NCI-H748 treated with DMSO at 0.1 percent for 48 hours (cell line): ENCODE data around the gene ADGRF5.
A peak's percentile ranks its signal among the peaks of the same experiment; 100 is the strongest.

Experiments used
- DNase-seq: peaks from one replicate; lab custom pipeline; 2025; lab: John Stamatoyannopoulos, UW

ADGRF5 gene

DNA sequence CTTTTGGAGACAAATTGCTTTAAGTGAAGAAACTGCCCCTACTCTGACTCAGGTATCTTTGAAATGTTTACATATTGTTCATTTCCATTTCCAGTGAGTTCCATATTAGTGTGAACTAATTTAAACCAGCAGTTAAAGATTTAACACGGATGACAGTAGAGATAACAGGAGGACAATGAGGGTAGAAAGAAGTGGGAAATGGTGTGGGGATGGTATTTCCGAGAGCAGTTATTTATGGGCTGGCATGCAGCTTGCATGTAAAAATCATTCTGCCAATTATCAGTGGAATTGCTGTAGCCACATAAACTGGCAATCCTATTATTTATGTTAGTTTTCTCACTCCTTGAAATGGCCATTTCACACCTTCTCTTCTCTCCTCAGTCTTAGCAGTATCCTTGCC, 8.6 kb upstream of the ADGRF5 start:
- DNase-seq = no peak

DNA sequence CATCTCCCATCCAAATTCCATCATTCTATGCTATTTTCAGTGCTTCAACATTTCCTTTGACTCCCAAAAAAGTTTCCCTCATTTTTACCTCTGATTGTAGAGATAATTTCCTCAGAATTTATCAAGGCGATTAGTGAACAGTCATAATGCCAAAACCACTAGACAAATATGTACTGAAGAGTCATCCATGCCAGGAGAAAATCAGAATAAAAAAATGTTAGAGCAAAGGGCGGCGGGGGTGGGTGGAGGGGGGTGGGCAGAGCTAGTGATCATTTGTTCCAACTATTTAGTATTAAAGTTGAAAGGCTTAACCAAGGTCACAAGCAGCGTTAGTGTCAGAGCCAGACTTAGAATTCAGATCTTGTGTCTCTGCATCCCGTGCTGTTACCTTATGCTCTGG, 5.3 kb upstream of the ADGRF5 start:
- no peak for DNase-seq

DNA sequence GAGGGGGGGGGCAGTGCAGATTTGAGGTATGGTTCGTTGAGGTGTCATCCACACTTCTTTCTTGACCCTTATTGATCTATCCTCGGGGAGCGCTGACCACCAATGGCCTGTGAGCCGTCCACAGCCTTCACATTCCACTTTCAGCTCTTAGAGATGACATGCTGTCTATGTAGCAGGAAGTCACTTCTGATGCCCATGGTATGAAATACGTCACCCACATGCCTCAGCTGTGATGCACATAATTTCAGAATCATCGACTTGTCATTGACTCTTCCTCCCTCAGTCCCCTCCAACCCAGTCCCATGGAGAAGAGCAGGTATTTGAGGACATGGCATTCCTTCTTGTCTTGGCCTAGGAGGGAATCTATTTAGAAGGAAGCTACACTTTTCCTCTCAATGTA, 4.7 kb upstream of the ADGRF5 start:
- DNase-seq = no peak

DNA sequence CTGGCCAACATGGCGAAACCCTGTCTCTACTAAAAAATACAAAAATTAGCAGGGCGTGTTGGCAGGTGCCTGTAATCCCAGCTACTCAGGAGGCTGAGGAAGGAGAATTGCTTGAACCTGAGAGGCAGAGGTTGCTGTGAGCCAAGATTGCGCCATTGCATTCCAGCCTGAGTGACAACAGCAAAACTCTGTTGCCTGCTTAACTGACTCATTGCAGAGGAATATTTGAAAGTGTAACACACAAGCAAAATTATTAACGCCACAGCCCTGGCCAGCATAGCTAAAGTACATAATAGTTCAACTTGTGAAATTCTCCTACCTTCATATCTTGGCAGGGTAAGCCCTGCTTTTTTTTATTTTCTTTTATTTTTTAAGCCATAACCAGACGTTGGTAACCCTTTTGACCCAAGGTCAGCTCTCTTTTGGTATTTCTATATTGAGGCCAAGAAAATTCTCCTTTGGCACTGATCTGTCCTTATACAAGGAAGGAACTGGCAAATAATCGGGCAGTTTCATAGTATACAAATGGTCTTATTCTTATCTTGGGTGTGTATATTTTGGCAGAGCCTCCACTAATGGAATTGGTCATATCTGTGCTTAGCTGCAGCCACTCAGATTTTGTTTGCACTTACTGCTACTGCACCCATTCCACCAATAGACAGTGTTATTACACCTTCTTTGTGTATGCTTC, 4.0 kb upstream of the ADGRF5 start:
- no peak for DNase-seq

DNA sequence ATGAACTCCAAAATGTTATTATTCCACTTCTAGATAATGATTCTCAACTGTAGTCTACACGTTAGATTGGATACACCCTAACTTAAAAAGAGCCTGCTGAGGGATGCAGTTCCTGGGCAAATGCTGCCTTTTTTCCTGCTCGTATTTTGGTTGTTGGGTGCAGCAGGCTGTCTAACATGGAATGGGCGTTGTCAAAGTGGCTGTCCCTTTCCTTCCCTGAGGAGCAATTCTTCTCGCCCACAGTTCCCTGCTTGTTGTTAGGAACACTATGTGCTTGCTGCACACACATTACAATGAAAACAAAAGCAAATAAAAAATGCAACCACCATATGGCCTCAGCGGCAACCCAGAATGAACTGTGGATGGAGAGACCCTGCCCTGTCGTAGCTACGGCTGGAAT, 1.7 kb upstream of the ADGRF5 start:
- no peak for DNase-seq

DNA sequence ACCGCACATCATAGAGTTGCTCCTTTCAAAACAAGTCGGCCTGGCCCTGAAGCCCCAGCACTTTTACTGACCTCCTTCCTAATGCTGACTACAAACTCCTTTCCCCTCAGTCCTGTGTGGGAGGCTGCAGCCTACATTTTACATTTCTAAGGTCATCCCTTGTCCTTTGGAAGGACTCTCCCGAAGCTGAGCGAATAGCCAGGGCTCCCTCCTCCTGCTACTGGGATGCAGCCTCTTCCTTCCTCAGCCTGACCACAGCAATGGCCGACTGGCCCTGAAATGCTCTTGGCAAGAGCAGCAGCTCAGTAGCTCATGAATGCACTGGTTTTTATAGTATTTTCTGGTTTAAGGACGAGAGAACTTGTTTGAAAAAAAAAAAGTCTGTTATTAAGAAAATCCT, 679 bp downstream of the ADGRF5 start:
- no peak for DNase-seq

DNA sequence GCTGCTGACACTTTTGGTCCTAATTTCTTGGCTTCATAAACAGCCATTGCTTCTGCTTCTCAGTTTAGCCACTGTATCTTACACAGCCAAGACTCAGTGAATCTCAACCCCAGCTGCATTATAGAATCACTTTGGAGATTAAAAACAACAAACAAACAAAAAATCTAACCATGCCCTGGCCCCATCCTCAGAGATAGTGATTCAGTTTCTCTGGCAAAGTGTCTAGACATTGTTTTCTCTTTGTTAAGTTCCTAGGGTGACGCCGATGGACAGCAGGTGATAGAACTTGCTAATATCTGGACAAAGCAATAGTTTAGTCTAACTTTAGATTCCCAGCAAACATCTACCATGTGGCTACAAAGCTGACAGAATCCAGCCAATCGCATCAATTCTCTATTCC, 2.9 kb downstream of the ADGRF5 start:
- DNase-seq = no peak

DNA sequence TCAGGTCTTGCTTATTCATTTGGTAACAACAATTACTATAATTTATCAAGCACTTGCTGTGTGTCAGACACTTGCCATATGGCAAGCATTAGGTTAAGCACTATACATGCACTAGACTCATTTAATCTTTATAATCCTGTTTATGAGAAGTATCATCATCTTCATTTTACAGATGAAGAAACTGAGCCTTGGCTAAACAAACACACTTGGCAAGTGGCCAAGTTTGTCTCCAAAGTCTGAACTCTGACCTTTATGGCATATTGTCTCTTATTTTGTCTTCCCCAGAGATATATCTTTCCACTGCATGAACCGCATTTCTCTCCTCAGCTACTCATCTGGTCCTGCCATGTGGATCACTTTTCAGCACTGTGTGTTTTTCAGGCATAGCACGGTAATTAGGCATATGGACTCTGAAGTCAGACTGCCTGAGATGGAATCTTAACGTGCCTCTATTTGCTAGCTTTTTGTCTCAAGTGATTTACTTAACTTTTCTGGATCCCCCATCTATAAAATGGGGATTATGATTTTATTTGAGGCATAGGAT, 4.7 kb downstream of the ADGRF5 start:
- DNase-seq = peak; percentile 29

DNA sequence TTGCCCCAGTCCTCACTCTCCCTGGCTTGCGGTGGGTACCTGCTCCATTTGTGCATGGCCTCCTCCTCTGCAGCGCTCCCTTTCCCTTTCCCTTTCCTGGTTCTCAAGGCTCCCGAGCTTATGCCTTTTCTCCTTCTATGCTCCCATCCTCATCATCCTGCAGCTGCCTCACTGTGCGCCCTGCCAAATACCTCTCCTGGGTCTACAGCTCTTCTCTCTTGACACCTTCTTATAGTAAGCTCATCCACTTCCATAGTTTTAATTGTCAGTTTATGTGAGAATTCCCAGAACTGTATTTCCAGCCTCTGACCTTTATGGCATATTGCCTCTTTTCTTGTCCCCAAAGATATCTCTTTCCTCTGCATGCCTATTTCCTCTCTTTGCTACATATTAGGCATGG, 5.9 kb downstream of the ADGRF5 start:
- no peak for DNase-seq

DNA sequence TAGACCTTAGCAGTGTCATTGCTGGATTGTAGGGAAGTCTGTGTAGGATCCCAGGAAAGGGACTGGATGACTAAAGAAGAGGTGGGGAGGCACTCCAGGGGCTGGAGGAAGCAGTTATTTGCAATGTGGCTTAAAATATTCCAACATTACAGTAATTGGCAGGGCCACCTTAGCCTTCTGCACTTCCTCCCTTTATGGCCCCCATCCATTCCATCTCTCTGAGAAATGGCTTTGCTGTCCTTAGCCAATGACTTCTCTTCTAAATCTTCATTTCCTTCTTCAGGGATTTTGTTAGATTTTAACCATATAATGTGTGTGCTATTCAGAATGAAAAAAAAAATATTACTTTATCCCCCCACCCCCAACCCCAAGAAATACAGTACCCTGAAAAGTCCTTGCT, 6.4 kb downstream of the ADGRF5 start:
- DNase-seq = no peak

DNA sequence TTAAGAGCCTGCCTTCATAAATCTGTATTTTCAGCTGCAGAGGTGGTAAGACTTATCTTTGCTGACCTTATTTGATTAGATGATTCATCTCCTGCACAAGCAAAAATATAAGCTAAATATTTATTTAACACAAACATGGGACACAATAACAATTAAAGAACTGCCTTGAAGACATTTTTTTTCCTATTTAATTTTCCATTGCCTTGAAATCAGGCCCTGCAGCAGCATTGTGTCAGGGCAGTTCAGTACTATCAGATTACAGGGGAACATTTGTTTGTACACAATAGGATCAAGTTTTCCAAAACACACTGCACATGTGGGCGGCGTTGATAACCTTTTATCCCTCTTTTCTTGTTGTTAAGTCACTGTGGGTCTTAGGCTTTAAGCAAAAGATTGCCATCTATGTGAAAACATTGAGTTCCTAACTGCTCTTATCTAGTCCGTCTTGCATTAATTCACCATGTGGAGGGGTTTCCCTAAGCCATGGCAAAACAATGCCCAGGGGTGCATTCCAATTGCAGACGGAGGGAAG, 7.4 kb downstream of the ADGRF5 start:
- DNase-seq = peak; percentile 21

DNA sequence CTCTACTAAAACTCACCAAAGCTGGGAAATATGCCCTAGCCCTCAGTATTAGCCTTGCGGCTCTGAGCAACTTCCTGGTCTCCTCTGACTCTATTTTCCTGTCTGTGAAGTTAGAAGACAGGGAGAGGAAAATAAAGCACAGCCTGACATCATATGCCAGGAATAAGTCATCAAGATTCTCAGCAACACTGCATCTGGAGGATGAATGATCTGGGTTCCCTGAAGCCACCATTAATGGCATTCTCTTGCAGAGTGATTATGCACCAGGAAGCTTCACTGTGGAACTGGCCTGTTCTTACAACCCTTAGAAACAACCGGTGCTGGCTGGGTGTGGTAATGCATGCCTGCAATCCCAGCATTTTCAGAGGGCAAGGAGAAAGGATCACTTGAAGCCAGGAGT, 12.4 kb downstream of the ADGRF5 start:
- DNase-seq = no peak

DNA sequence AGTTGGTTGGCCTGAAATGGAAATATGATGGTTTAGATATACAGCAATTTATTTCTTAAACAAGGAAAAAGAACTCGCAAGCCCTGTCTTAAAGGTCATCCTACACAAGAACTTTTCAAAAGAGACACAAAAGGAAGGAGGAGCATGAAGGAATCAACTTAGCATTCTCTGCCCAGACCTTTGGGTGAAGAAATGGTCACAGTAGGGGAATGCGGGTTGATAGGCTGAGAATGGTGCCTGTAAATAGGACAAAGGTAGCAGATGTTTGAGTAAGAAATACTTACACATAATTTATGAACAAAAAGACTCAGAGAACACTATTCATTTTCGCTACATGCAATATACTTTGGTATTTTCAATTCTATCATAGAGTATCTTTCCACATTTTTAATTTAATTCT, 15.0 kb downstream of the ADGRF5 start:
- DNase-seq = no peak

DNA sequence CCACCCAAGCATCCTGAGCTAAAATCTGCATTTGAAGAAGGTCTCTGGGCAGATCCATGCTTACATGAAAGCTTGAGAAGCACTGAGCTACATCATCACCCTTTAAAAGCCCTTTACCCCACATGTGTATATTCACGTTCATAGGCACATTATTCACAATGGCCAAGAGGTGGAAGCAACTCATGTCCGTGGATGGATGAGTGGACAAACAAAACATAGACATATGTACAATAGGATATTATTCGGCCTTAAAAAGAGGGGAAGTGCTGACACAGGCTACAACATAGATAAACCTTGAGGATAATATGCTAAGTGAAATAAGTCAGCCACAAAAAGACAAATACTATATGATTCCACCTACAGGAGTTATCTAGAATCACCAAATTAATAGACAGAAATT, 17.6 kb downstream of the ADGRF5 start:
- DNase-seq = no peak

DNA sequence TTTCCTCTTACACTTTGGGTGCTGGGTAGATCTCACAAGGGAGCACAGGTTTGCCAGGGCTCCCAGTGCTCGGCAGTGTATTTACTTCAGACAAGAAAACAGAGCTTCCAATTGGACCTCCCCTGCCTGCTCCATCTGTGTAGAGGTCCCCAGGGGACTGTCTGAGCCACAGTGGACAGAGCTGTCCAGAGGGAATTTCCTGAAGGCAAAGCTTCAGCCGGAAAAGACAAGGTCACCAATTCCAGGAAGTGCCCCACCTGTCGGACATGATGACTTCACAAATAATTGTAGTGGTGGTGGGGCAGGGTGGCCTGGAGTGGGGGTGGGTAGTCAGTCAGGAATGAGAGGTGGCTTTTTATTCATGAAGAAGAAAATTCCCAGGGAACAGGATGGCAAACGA, 18.6 kb downstream of the ADGRF5 start:
- no peak for DNase-seq

DNA sequence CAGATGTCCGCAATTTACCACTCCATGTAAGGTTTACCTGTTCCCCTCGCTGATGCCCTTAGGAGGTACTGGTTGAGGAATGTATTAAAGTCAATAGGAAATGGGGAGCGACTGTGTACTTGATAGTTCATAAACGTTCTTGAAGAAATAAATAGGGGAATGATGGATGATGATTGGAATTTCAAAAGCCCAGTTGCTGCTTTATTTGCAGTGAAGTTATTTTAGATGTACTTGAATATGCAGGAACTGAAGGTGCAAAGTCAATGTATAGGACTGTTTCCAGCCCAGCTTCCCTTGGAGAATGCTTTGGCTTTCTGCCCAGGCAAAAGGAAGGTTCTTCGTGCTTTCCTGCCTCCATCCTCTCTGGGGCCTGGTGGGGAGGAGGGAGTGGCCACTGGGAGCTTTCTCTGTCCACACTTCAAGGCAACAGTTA, 19.8 kb downstream of the ADGRF5 start:
- DNase-seq = no peak

DNA sequence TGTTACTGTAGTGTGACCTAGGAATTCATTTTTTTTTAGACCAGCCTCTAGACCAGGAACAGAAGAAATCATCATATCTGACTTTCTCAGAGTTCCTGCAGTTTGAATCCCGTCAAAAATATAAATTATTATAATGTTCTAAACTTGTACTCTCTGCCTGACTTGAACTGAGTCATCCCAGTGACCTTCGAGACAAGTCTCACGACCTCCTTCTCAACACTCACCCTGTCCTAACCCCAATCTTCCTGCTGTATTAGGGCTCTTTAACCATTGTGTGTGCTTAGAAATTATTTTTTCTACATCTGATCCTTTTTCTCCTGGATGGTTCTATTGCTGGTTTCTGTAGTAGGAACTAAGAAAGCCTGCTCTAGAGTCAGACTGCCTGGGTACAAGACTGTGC, 21.5 kb downstream of the ADGRF5 start:
- no peak for DNase-seq

DNA sequence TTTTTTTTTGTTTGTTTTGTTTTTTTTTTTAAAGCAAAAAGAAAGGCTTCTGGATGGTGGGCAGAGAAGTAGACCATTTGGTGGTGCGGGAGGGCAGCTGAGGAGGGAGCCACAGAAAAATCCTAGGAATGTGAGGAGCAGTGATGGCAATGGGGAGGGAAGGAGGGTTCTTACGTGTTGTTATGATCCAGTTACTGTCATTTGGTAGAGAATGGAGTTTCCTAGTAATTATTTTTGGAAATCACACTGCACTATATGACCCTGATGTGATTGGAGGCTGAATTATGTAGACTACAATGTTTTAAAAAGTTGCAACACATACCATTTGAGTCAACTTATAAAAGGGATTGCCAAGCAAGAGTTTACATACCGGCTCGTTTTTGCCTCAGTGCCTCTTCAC, 22.1 kb downstream of the ADGRF5 start:
- no peak for DNase-seq

DNA sequence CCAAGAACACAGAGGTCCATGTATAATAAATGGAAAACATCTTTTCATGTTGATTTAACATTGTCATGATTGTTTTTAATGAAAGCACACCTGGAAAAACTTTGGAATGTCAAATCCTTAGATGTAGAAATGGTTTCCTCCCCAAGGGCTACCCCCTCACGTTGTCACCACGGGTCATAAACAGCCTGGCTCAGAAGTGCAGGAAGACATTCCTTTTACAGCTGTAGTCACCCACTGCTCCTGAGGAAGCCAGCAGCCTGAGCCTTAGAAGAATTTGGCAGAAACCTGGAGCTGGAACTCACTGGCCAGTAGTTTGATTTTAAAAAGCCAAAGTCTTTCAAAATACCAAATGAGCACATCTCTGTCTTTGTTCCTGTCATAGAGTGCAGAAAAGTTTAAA, 23.7 kb downstream of the ADGRF5 start:
- DNase-seq = no peak

DNA sequence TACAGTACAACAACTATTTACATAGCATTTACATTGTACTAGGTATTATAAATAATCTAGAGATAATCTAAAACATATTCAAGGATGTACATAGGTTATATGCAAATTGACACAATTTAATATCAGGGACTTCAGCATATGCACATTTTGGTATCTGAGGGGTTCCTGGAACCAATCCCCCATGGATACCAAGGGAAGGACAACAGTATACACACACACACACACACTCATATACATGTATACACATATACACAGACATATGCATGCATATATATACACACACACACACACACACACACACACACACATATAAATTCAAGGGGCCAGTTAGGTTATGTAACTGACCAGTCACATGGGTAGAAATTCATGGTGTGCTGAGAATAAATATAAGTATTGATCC, 24.9 kb downstream of the ADGRF5 start:
- no peak for DNase-seq

DNA sequence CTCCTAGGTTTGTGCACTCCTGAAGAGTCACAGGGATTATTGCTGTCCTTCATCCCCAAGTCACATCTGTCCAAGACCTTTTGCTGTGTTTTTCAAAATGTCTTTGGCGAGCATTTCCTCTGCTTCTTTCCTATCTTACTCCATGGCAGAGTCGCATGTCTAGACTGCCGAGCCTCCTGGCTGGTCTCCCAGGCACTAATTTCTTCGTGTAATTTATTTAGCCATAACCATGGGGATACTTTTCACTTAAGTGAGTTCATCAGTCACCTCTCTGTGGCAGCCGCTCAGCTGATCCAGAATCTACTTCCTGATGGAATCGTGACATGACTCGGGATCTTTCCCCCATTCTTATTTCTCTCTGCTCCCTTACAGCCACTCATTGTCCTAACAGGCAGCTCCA, 25.8 kb downstream of the ADGRF5 start:
- DNase-seq = no peak

DNA sequence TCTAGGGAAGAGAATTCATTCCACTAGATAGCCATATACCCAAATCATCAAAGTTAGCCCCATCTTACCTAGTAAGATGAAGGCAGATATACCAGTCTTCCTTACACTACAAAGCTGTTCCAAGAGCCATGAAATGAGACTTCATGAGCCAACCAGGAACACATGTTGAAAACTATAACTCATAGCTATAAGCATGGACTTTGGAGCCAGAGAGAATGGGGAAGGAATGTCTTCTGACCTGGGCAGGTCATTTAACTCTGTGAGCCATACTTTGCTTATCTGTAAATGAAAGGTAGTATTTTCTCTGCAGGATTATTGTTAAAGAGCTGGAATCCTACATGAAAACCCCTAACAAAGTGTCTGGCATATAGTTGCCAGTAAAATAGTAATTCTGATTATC, 27.3 kb downstream of the ADGRF5 start:
- DNase-seq = no peak

DNA sequence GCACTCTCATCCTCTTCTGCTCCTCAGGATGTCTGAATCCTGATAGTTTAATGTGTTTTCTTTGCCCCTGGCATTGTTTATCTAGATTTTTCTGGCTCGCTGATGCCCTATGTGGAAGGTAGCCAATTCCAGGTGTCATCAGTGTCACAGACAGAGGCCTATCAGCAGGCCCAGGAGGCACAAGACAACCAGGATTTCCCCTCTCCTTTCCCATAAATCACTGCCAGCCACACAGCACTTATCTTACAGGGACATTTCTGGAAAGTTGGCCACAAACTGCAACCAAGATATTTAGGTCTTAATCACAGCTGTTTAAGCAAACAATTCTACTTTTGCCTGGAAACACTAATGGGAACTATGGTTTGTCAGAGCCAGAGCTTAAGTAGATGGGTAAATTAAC, 28.1 kb downstream of the ADGRF5 start:
- DNase-seq = no peak

DNA sequence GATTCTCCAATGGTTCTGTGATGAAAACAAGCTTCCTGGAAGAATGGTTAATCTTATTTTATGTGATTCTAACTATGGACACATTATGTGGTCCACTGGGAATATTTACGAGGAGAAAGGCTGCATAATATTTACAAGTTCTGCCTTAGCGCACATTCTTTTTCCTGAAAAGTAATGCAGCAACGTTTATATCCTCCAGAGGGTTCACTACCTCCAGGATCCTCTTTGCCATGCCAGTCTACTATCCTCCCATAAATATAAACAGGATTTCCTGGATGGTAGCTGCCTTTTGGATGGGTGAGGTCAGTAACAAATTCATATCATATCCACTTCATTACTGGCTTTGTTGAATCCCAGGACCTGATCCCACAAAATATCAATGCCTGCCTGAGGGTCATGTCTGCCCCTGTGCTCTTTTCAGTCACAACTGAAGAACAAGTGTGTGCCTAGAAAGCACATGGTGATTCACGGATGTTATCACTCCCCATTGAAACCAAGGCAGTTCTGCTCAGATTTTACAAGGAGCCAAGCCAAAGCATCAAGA, 30.4 kb downstream of the ADGRF5 start:
- no peak for DNase-seq
